T-cell (primary cell): ENCODE data around the gene HBEGF. TPM values are rescaled to one million over a fixed set of nuclear protein-coding genes. Genes with fewer than 3 reads are reported as not detected.
A peak's percentile ranks its signal among the peaks of the same experiment; 100 is the strongest.

Experiments used
- ATAC-seq, 4 experiments: fragments of 200-7000 bp in 3 of 4; fragments of 150-1000 bp in 1 of 4; cut with Tn5 transposase; replicated peaks in 1 of 4; 1 replicate in 3 of 4; 2 replicates in 1 of 4; pipeline ENCODE4 v1.10.0; 2021; ENCODE audit warnings: moderate library complexity in 3 of 4, mild to moderate bottlenecking in 2 of 4, moderate number of reproducible peaks in 1 of 4
- CTCF ChIA-PET, 2 donors: fragments of 300-600 bp; sonication (Branson Sonifier 250); formaldehyde crosslinking; loops; one replicate each; lab custom pipeline; 2022; ENCODE audit warnings: antibody characterized with exemption in 2 of 2; lab: Charles Lee
- POLR2A ChIA-PET, 2 donors: fragments of 300-600 bp; sonication (Branson Sonifier 250); formaldehyde crosslinking; loops; one replicate each; lab custom pipeline; 2022; ENCODE audit warnings: antibody characterized with exemption in 2 of 2; lab: Charles Lee
- DNase-seq, 35 experiments: peaks; one replicate each; pipeline versions ENCODE4 v3.0.0 to v3.0.0-alpha.2; 2013 to 2023
- H3K27ac ChIP-seq: one replicate; pipeline ENCODE4 v1.5.1; 2013; ENCODE audit warnings: low read length
- H3K27me3 ChIP-seq, 2 experiments: replicated peaks in 1 of 2; 1 replicate in 1 of 2; 2 replicates in 1 of 2; pipeline versions ENCODE4 v1.6.1 to v1.7.0; 2013; ENCODE audit warnings: low read length in 1 of 2, mixed read lengths in 1 of 2; ENCODE audit not compliant: control insufficient read depth in 2 of 2, insufficient read depth in 2 of 2; ENCODE audit errors: extremely low read depth in 1 of 2
- H3K36me3 ChIP-seq, 2 donors: 1 replicate in 1 of 2; 2 replicates in 1 of 2; pipeline versions ENCODE4 v1.6.1 to v1.7.0; 2013; ENCODE audit warnings: low read length in 1 of 2; ENCODE audit not compliant: control insufficient read depth in 2 of 2, insufficient read depth in 1 of 2; ENCODE audit errors: extremely low read depth in 1 of 2
- H3K4me1 ChIP-seq, 2 experiments: 1 replicate in 1 of 2; 2 replicates in 1 of 2; pipeline versions ENCODE4 v1.6.1 to v1.7.0; 2013; ENCODE audit warnings: low read length in 2 of 2, mixed read lengths in 1 of 2; ENCODE audit not compliant: insufficient read depth in 2 of 2, control insufficient read depth in 1 of 2; ENCODE audit errors: extremely low read depth in 1 of 2
- H3K4me3 ChIP-seq, 2 donors: 1 replicate in 1 of 2; 2 replicates in 1 of 2; pipeline versions ENCODE4 v1.5.1 to v1.7.0; 2013; ENCODE audit warnings: mild to moderate bottlenecking in 2 of 2, low read length in 1 of 2, moderate library complexity in 1 of 2; ENCODE audit not compliant: control insufficient read depth in 1 of 2; ENCODE audit errors: extremely low read depth in 1 of 2
- H3K9me3 ChIP-seq: 2 replicates; pipeline ENCODE4 v1.7.0; 2013
- H3K27ac Mint-ChIP-seq, 2 donors: one replicate each; pipeline ENCODE4 v1.8.0; 2020 to 2021; ENCODE audit warnings: mild to moderate bottlenecking in 2 of 2, mixed read lengths in 2 of 2
- H3K27me3 Mint-ChIP-seq, 2 donors: one replicate each; pipeline ENCODE4 v1.8.0; 2021 to 2022; ENCODE audit warnings: mixed read lengths in 2 of 2
- H3K36me3 Mint-ChIP-seq: one replicate; pipeline ENCODE4 v1.8.0; 2021; ENCODE audit warnings: mixed read lengths
- H3K4me1 Mint-ChIP-seq, 3 donors: one replicate each; pipeline ENCODE4 v1.8.0; 2020 to 2022; ENCODE audit warnings: mixed read lengths in 3 of 3, mild to moderate bottlenecking in 1 of 3
- H3K4me3 Mint-ChIP-seq, 3 donors: one replicate each; pipeline ENCODE4 v1.8.0; 2020 to 2022; ENCODE audit warnings: mild to moderate bottlenecking in 3 of 3, mixed read lengths in 3 of 3, moderate library complexity in 3 of 3
- H3K9me3 Mint-ChIP-seq, 3 donors: one replicate each; pipeline ENCODE4 v1.8.0; 2020 to 2022; ENCODE audit warnings: mixed read lengths in 3 of 3
- WGBS: methylation state at CpG from one replicate; pipeline ENCODE4 v1.1.5; 2013; ENCODE audit warnings: missing lambda C conversion rate; ENCODE audit not compliant: insufficient coverage; 5-methylcytosine and 5-hydroxymethylcytosine counted together
- total RNA-seq, 35 experiments: library from RNA in 6 of 35; stranded (reverse) in 6 of 35; fragments of 120-200 nt in 1 of 35; gene quantifications; one replicate each; pipeline versions ENCODE4 v1.2.1 to v1.2.4 and lab custom pipeline; 2013 to 2026

Gene HBEGF
- total RNA-seq, 5 donors from 2014 or later (not counting 1 experiment from before 2014, with no cell fraction given), result 0.47 to 2.8 (median 1.9) TPM

- CTCF ChIA-PET, result no interaction called here
- DNase-seq (no peak), ATAC-seq (no peak)
- Mint-ChIP-seq H3K4me1 (peaks cover 61 to 78% (median 68%) of the 10 kb centered on the region in 3 donors), H3K36me3 (peaks cover 30% of the 10 kb centered on the region), H3K27me3 (no peaks in the 10 kb centered on the region), H3K27ac (no peak overlapping the region), H3K9me3 (no peaks in the 10 kb centered on the region), H3K4me3 (peak overlapping the region in 1 of 3 donors; percentile 9)
- POLR2A ChIA-PET, result interaction anchor here in 1 of 2 donors (0.7 kb wide), 1 partner anchor 107 kb away, joined by 3 read pairs; no protein-coding TSS in a partner anchor
- Histone ChIP-seq H3K36me3 (peaks cover 0 to 10% of the 10 kb centered on the region in 2 donors), H3K27ac (no peak overlapping the region), H3K9me3 (no peaks in the 10 kb centered on the region), H3K27me3 (no peaks in the 10 kb centered on the region), H3K4me1 (peaks cover 0 to 18% of the 10 kb centered on the region in 2 experiments), H3K4me3 (no peak overlapping the region)
- WGBS, result 33% methylated on average over 1 of the region's 2 CpGs
Observed at GRCh38 chr5:140294753-140295152, 51.6 kb downstream of the HBEGF start.

GRCh38 chr5:140293849-140294100, 52.6 kb downstream of the HBEGF start:
- Mint-ChIP-seq H3K36me3 (peaks cover 29% of the 10 kb centered on the region), H3K4me3 (no peak overlapping the region), H3K9me3 (no peaks in the 10 kb centered on the region), H3K4me1 (peaks cover 66 to 84% (median 71%) of the 10 kb centered on the region in 3 donors), H3K27me3 (no peaks in the 10 kb centered on the region), H3K27ac (no peak overlapping the region)
- Histone ChIP-seq H3K9me3 (no peaks in the 10 kb centered on the region), H3K4me1 (peaks cover 0 to 18% of the 10 kb centered on the region in 2 experiments), H3K36me3 (peaks cover 0 to 5% of the 10 kb centered on the region in 2 donors), H3K27ac (no peak overlapping the region), H3K4me3 (no peak overlapping the region), H3K27me3 (no peaks in the 10 kb centered on the region)
- ChIA-PET POLR2A (no interaction called here), CTCF (no interaction called here)
- ATAC-seq, result no peak
- DNase-seq, result no peak
- WGBS, result no CpG with 5 or more reads among the region's 1 CpG

GRCh38 chr5:140293091-140293848, 53.1 kb downstream of the HBEGF start:
- peaks cover 0 to 18% of the 10 kb centered on the region in 2 experiments for H3K4me1 ChIP-seq
- ChIA-PET CTCF (interaction anchor here in 1 of 2 donors (1.0 kb wide), 1 partner anchor 49 kb away, joined by 3 read pairs; no protein-coding TSS in a partner anchor), POLR2A (no interaction called here)
- Mint-ChIP-seq H3K36me3 (peaks cover 27% of the 10 kb centered on the region), H3K9me3 (no peaks in the 10 kb centered on the region), H3K27ac (peak overlapping the region in 1 of 2 donors; percentile 14), H3K4me3 (peak overlapping the region in 1 of 3 donors; percentile 38), H3K27me3 (no peaks in the 10 kb centered on the region), H3K4me1 (peaks cover 64 to 83% (median 70%) of the 10 kb centered on the region in 3 donors)
- no peaks in the 10 kb centered on the region for H3K27me3 ChIP-seq
- DNase-seq (peak in 1 of 35 experiments; percentile 8), ATAC-seq (peak in 2 of 4 experiments; percentile 23 to 42)
- no peaks in the 10 kb centered on the region for H3K9me3 ChIP-seq
- H3K27ac ChIP-seq, result no peak overlapping the region
- no CpG with 5 or more reads among the region's 4 CpGs for WGBS
- H3K36me3 ChIP-seq, result peaks cover 0 to 5% of the 10 kb centered on the region in 2 donors
- no peak overlapping the region for H3K4me3 ChIP-seq

- Histone ChIP-seq H3K36me3 (peaks cover 0 to 5% of the 10 kb centered on the region in 2 donors), H3K4me3 (no peak overlapping the region), H3K4me1 (peaks cover 0 to 18% of the 10 kb centered on the region in 2 experiments), H3K9me3 (no peaks in the 10 kb centered on the region), H3K27ac (no peak overlapping the region), H3K27me3 (no peaks in the 10 kb centered on the region)
- no peak for DNase-seq
- Mint-ChIP-seq H3K4me3 (peak overlapping the region in 1 of 3 donors; percentile 38), H3K36me3 (peaks cover 26% of the 10 kb centered on the region), H3K27ac (no peak overlapping the region), H3K4me1 (peaks cover 59 to 85% (median 68%) of the 10 kb centered on the region in 3 donors), H3K27me3 (no peaks in the 10 kb centered on the region), H3K9me3 (no peaks in the 10 kb centered on the region)
- ChIA-PET POLR2A (interaction anchor here in 1 of 2 donors (0.7 kb wide), 1 partner anchor 423 kb away, joined by 4 read pairs; no protein-coding TSS in a partner anchor), CTCF (interaction anchor here in 1 of 2 donors (0.5 to 1.0 kb wide), 2 partner anchors 20 to 48 kb away, joined by 3 read pairs; no protein-coding TSS in a partner anchor)
- WGBS, result no CpG with 5 or more reads among the region's 1 CpG
- no peak for ATAC-seq
Observed at GRCh38 chr5:140292212-140293036, 54.0 kb downstream of the HBEGF start.

- Mint-ChIP-seq H3K36me3 (peaks cover 16% of the 10 kb centered on the region), H3K4me3 (no peak overlapping the region), H3K4me1 (peaks cover 34 to 60% (median 48%) of the 10 kb centered on the region in 3 donors), H3K27ac (no peak overlapping the region), H3K9me3 (no peaks in the 10 kb centered on the region), H3K27me3 (no peaks in the 10 kb centered on the region)
- H3K27me3 ChIP-seq, result no peaks in the 10 kb centered on the region
- POLR2A ChIA-PET, result no interaction called here
- no peak for DNase-seq
- no peaks in the 10 kb centered on the region for H3K9me3 ChIP-seq
- peaks cover 0 to 2% of the 10 kb centered on the region in 2 donors for H3K36me3 ChIP-seq
- ATAC-seq, result no peak
- H3K27ac ChIP-seq, result no peak overlapping the region
- H3K4me3 ChIP-seq, result no peak overlapping the region
- WGBS, result 100% methylated on average over 1 of the region's 7 CpGs
- CTCF ChIA-PET, result interaction anchor here in 1 of 2 donors (0.9 kb wide), 1 partner anchor 44 kb away, joined by 3 read pairs; no protein-coding TSS in a partner anchor
- H3K4me1 ChIP-seq, result peaks cover 0 to 3% of the 10 kb centered on the region in 2 experiments
Observed at GRCh38 chr5:140287801-140288521, 58.4 kb downstream of the HBEGF start.

- Mint-ChIP-seq H3K36me3 (peaks cover 13% of the 10 kb centered on the region), H3K27ac (no peak overlapping the region), H3K4me3 (no peak overlapping the region), H3K4me1 (peaks cover 27 to 53% (median 42%) of the 10 kb centered on the region in 3 donors), H3K27me3 (no peaks in the 10 kb centered on the region), H3K9me3 (no peaks in the 10 kb centered on the region)
- no peak for DNase-seq
- Histone ChIP-seq H3K27ac (no peak overlapping the region), H3K36me3 (no peaks in the 10 kb centered on the region), H3K4me3 (no peak overlapping the region), H3K9me3 (no peaks in the 10 kb centered on the region), H3K4me1 (no peaks in the 10 kb centered on the region), H3K27me3 (no peaks in the 10 kb centered on the region)
- 100% methylated on average over 2 of the region's 5 CpGs for WGBS
- ATAC-seq, result no peak
- ChIA-PET CTCF (no interaction called here), POLR2A (no interaction called here)
Observed at GRCh38 chr5:140286424-140286823, 60.0 kb downstream of the HBEGF start.
